GM23338 (cell line): ENCODE data around the gene SPATA31C2. TPM values are rescaled to one million over a fixed set of nuclear protein-coding genes. Genes with fewer than 3 reads are reported as not detected.

Experiments
- ATAC-seq: fragments of 200-7000 bp; cut with Tn5 transposase; 3 replicates; pipeline ENCODE4 v1.9.1; 2020
- DNase-seq: peaks from one replicate; pipeline ENCODE4 v3.0.0-alpha.2; 2015; ENCODE audit warnings: low spot score
- H2AFZ ChIP-seq: fragments of 200-600 bp; sonication (generic); 2 replicates; pipeline ENCODE4 v1.8.0; 2016; ENCODE audit warnings: antibody characterized with exemption, mild to moderate bottlenecking, moderate library complexity
- H3F3A ChIP-seq: fragments of 200-600 bp; sonication (generic); replicated peaks from 2 replicates; pipeline ENCODE4 v1.8.0; 2017; ENCODE audit warnings: antibody characterized with exemption, mixed run types, low read depth
- H3K27ac ChIP-seq: fragments of 200-600 bp; sonication (generic); 2 replicates; pipeline ENCODE4 v1.6.1; 2016; ENCODE audit warnings: low read depth
- H3K27me3 ChIP-seq: fragments of 200-600 bp; sonication (generic); 2 replicates; pipeline ENCODE4 v1.8.0; 2016; ENCODE audit warnings: mild to moderate bottlenecking, mixed run types, moderate library complexity; ENCODE audit not compliant: insufficient read depth
- H3K36me3 ChIP-seq: fragments of 200-600 bp; sonication (generic); 2 replicates; pipeline ENCODE4 v1.8.0; 2016; ENCODE audit warnings: mild to moderate bottlenecking; ENCODE audit not compliant: insufficient read depth
- H3K4me1 ChIP-seq: fragments of 200-600 bp; sonication (generic); 2 replicates; pipeline ENCODE4 v1.8.0; 2016; ENCODE audit warnings: mild to moderate bottlenecking, moderate library complexity; ENCODE audit not compliant: insufficient read depth
- H3K4me2 ChIP-seq: fragments of 200-600 bp; sonication (generic); 2 replicates; pipeline ENCODE4 v1.7.1; 2017; ENCODE audit warnings: mixed run types
- H3K4me3 ChIP-seq: fragments of 200-600 bp; sonication (generic); 2 replicates; pipeline ENCODE4 v1.6.1; 2016; ENCODE audit warnings: mixed run types
- H3K79me2 ChIP-seq: fragments of 200-600 bp; sonication (generic); replicated peaks from 2 replicates; pipeline ENCODE4 v1.8.0; 2017; ENCODE audit warnings: mild to moderate bottlenecking; ENCODE audit not compliant: insufficient read depth
- H3K9me2 ChIP-seq: fragments of 200-600 bp; sonication (generic); 2 replicates; pipeline ENCODE4 v1.8.0; 2017; ENCODE audit not compliant: insufficient read depth
- H4K20me1 ChIP-seq: fragments of 200-600 bp; sonication (generic); replicated peaks from 2 replicates; pipeline ENCODE4 v1.8.0; 2017; ENCODE audit warnings: mild to moderate bottlenecking; ENCODE audit not compliant: insufficient read depth
- H3K27ac Mint-ChIP-seq: 2 replicates; pipeline ENCODE4 v1.8.0; 2020; ENCODE audit warnings: inconsistent platforms, mild to moderate bottlenecking, moderate library complexity, mixed read lengths
- H3K27me3 Mint-ChIP-seq: 3 replicates; pipeline ENCODE4 v1.8.0; 2022; ENCODE audit warnings: low read depth, mild to moderate bottlenecking, moderate library complexity, mixed read lengths, inconsistent platforms; ENCODE audit not compliant: insufficient read depth, poor library complexity
- H3K36me3 Mint-ChIP-seq: 3 replicates; pipeline ENCODE4 v1.8.0; 2021; ENCODE audit warnings: low read depth, mild to moderate bottlenecking, inconsistent platforms, moderate library complexity, mixed read lengths
- H3K4me1 Mint-ChIP-seq: 3 replicates; pipeline ENCODE4 v1.8.0; 2020; ENCODE audit warnings: mild to moderate bottlenecking, inconsistent platforms, mixed read lengths
- H3K4me3 Mint-ChIP-seq: 3 replicates; pipeline ENCODE4 v1.8.0; 2021; ENCODE audit warnings: moderate library complexity, mild to moderate bottlenecking, inconsistent platforms, mixed read lengths
- H3K9me3 Mint-ChIP-seq: 3 replicates; pipeline ENCODE4 v1.8.0; 2020; ENCODE audit warnings: moderate library complexity, mild to moderate bottlenecking, inconsistent platforms, mixed read lengths
- CTCF ChIP-seq, 2 experiments: fragments of 200-600 bp in 1 of 2; sonication (generic) in 1 of 2; conservative IDR thresholded peaks; 2 replicates each; pipeline versions ENCODE4 v1.5.1 to v1.6.1; 2016 to 2017; ENCODE audit warnings: antibody characterized with exemption in 2 of 2, low read depth in 2 of 2, mild to moderate bottlenecking in 2 of 2, moderate library complexity in 1 of 2
- EZH2 ChIP-seq: fragments of 200-600 bp; sonication (generic); IDR thresholded peaks from one replicate; pipeline ENCODE4 v1.8.0; 2017; ENCODE audit warnings: antibody characterized with exemption, mild to moderate bottlenecking, low read depth; ENCODE audit not compliant: unreplicated experiment
- STAT1 ChIP-seq: IDR thresholded peaks from one replicate; pipeline ENCODE4 v1.6.1; 2016; ENCODE audit warnings: antibody characterized with exemption; ENCODE audit not compliant: unreplicated experiment
- ZNF331 ChIP-seq: fragments of 250-450 bp; sonication (Bioruptor Pico); IDR thresholded peaks from 2 replicates; pipeline ENCODE4 v1.5.0; 2020; ENCODE audit warnings: low read depth, mild to moderate bottlenecking, moderate library complexity
- polyA plus RNA-seq: library from polyadenylated mRNA; unstranded; fragments of >200 nt; fragmentation: Nextera tagmentation; extraction: Ambion mirVana; gene quantifications from 2 replicates; pipeline ENCODE4 v1.2.1, GENCODE V29; 2016
- total RNA-seq: library from RNA; depleted of rRNA; stranded (reverse); fragments of >200 nt; shearing (Covaris generic); gene quantifications from 2 replicates; pipeline ENCODE4 v1.2.3, GENCODE V29; 2014
- TF ChIP-seq, protein P1 (sequence below): fragments of 250-450 bp; sonication (Bioruptor Pico); IDR thresholded peaks from 2 replicates; pipeline ENCODE4 v1.5.0; 2020; ENCODE audit warnings: mild to moderate bottlenecking, moderate library complexity

SPATA31C2 gene
- total and polyA plus RNA-seq, 2 experiments from 2014 or later, result 0.08 to 0.35 TPM

- TF ChIP-seq, protein P1, sequence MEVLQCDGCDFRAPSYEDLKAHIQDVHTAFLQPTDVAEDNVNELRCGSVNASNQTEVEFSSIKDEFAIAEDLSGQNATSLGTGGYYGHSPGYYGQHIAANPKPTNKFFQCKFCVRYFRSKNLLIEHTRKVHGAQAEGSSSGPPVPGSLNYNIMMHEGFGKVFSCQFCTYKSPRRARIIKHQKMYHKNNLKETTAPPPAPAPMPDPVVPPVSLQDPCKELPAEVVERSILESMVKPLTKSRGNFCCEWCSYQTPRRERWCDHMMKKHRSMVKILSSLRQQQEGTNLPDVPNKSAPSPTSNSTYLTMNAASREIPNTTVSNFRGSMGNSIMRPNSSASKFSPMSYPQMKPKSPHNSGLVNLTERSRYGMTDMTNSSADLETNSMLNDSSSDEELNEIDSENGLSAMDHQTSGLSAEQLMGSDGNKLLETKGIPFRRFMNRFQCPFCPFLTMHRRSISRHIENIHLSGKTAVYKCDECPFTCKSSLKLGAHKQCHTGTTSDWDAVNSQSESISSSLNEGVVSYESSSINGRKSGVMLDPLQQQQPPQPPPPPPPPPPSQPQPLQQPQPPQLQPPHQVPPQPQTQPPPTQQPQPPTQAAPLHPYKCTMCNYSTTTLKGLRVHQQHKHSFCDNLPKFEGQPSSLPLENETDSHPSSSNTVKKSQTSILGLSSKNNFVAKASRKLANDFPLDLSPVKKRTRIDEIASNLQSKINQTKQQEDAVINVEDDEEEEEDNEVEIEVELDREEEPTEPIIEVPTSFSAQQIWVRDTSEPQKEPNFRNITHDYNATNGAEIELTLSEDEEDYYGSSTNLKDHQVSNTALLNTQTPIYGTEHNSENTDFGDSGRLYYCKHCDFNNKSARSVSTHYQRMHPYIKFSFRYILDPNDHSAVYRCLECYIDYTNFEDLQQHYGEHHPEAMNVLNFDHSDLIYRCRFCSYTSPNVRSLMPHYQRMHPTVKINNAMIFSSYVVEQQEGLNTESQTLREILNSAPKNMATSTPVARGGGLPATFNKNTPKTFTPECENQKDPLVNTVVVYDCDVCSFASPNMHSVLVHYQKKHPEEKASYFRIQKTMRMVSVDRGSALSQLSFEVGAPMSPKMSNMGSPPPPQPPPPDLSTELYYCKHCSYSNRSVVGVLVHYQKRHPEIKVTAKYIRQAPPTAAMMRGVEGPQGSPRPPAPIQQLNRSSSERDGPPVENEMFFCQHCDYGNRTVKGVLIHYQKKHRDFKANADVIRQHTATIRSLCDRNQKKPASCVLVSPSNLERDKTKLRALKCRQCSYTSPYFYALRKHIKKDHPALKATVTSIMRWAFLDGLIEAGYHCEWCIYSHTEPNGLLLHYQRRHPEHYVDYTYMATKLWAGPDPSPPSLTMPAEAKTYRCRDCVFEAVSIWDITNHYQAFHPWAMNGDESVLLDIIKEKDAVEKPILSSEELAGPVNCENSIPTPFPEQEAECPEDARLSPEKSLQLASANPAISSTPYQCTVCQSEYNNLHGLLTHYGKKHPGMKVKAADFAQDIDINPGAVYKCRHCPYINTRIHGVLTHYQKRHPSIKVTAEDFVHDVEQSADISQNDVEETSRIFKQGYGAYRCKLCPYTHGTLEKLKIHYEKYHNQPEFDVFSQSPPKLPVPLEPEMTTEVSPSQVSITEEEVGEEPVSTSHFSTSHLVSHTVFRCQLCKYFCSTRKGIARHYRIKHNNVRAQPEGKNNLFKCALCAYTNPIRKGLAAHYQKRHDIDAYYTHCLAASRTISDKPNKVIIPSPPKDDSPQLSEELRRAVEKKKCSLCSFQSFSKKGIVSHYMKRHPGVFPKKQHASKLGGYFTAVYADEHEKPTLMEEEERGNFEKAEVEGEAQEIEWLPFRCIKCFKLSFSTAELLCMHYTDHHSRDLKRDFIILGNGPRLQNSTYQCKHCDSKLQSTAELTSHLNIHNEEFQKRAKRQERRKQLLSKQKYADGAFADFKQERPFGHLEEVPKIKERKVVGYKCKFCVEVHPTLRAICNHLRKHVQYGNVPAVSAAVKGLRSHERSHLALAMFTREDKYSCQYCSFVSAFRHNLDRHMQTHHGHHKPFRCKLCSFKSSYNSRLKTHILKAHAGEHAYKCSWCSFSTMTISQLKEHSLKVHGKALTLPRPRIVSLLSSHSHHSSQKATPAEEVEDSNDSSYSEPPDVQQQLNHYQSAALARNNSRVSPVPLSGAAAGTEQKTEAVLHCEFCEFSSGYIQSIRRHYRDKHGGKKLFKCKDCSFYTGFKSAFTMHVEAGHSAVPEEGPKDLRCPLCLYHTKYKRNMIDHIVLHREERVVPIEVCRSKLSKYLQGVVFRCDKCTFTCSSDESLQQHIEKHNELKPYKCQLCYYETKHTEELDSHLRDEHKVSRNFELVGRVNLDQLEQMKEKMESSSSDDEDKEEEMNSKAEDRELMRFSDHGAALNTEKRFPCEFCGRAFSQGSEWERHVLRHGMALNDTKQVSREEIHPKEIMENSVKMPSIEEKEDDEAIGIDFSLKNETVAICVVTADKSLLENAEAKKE (CRISPR knock-in tag), result no peak
These were observed 40.4 kb upstream of the SPATA31C2 start (continued) for GRCh38 chr9:88178641-88179040.

DNA sequence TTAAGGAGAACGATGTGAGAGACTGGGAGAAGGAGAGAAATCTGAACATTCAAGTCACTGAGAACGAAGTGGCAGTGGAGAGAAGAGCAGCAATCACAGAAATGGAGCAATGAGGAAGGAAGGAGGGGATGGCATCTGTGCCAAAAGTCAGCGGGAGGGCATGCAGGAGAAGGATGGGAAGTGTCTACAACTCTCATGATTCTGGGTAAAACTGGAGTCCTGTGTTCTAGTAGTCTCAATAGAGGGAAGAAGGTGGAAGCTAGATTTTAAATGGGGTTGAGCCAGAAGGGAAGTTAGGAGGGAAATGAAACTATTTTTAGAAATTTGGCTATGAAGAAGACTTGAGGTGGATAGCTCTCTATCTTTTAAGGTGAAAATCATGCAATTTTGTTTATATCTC is 39.1 kb upstream of the SPATA31C2 start:
- Mint-ChIP-seq H3K9me3 (peaks cover 3% of the 10 kb centered on the region; the same call in 2 of the 3 replicates), H3K36me3 (no peaks in the 10 kb centered on the region; the same call in 2 of the 3 replicates), H3K4me1 (peaks cover 6% of the 10 kb centered on the region; the same call in 1 of the 3 replicates), H3K27me3 (peaks cover 5% of the 10 kb centered on the region), H3K4me3 (no peak overlapping the region), H3K27ac (no peak overlapping the region)
- Histone ChIP-seq H3K27me3 (no peaks in the 10 kb centered on the region), H3K9me2 (no peaks in the 10 kb centered on the region), H3K36me3 (no peaks in the 10 kb centered on the region), H3K4me2 (no peak overlapping the region), H3K4me3 (no peak overlapping the region), H3F3A (no peaks in the 10 kb centered on the region), H3K79me2 (no peaks in the 10 kb centered on the region), H4K20me1 (no peaks in the 10 kb centered on the region), H2AFZ (no peak overlapping the region), H3K4me1 (peaks cover 7% of the 10 kb centered on the region; the same call in 1 of the 2 replicates), H3K27ac (no peak overlapping the region)
- no peak for ATAC-seq
- TF ChIP-seq STAT1 (no peak), ZNF331 (CRISPR knock-in tag) (no peak)
- DNase-seq, result no peak

GRCh38 chr9:88174324-88174723 is 36.0 kb upstream of the SPATA31C2 start:
- H3K27me3 Mint-ChIP-seq, result peaks cover 5% of the 10 kb centered on the region
- H3K36me3 ChIP-seq, result no peaks in the 10 kb centered on the region
- no peak for DNase-seq

More at GRCh38 chr9:88174324-88174723, 36.0 kb upstream of the SPATA31C2 start:
- no peak overlapping the region for H3K4me2 ChIP-seq
- no peaks in the 10 kb centered on the region for H3K27me3 ChIP-seq
- ATAC-seq, result no peak
- peaks cover 6% of the 10 kb centered on the region; the same call in 1 of the 3 replicates for H3K4me1 Mint-ChIP-seq
- TF ChIP-seq EZH2 (no peak), ZNF331 (CRISPR knock-in tag) (no peak), CTCF (conservative IDR thresholded peaks at IDR 0.05; ENCODE audit: low read depth in 2 of 2) (peak in 1 of 2 experiments; percentile 30; a peak in 1 of 4 replicates), STAT1 (no peak)
- H3K27ac Mint-ChIP-seq, result no peak overlapping the region
- no peak overlapping the region for H3K4me3 ChIP-seq
- H3K4me1 ChIP-seq, result peaks cover 7% of the 10 kb centered on the region; the same call in 1 of the 2 replicates
- H2AFZ ChIP-seq, result no peak overlapping the region
- peaks cover 3% of the 10 kb centered on the region; the same call in 2 of the 3 replicates for H3K9me3 Mint-ChIP-seq
- no peaks in the 10 kb centered on the region for H3K79me2 ChIP-seq
- no peaks in the 10 kb centered on the region for H3F3A ChIP-seq
- H3K4me3 Mint-ChIP-seq, result no peak overlapping the region
- H4K20me1 ChIP-seq, result no peaks in the 10 kb centered on the region
- no peak overlapping the region for H3K27ac ChIP-seq
- H3K36me3 Mint-ChIP-seq, result no peaks in the 10 kb centered on the region; the same call in 2 of the 3 replicates
- no peaks in the 10 kb centered on the region for H3K9me2 ChIP-seq
